Brain microvascular endothelial cell (primary cell): ENCODE measurements around the gene ACRBP.

Source experiments
- DNase-seq: peaks from one replicate; pipeline ENCODE4 v3.0.0-alpha.2; 2020
- H3K27ac ChIP-seq: fragments of 250-450 bp; sonication (Bioruptor Pico); 2 replicates; pipeline ENCODE4 v1.5.1; 2020; ENCODE audit warnings: mild to moderate bottlenecking, moderate library complexity
- H3K27me3 ChIP-seq: fragments of 250-450 bp; sonication (Bioruptor Pico); replicated peaks from 2 replicates; pipeline ENCODE4 v1.5.1; 2020; ENCODE audit warnings: mild to moderate bottlenecking
- H3K36me3 ChIP-seq: fragments of 250-450 bp; sonication (Bioruptor Pico); replicated peaks from 2 replicates; pipeline ENCODE4 v1.5.1; 2020; ENCODE audit warnings: mild to moderate bottlenecking
- H3K4me3 ChIP-seq: 2 replicates; pipeline ENCODE4 v1.5.1; 2011; ENCODE audit warnings: low read depth, mild to moderate bottlenecking, control low read depth, low read length, moderate library complexity
- in situ Hi-C: cut with HindIII; loops from 2 replicates; pipeline ENCODE4 v1.10.0; 2017; ENCODE audit warnings: low sequenced_read_pairs, low pct_ligation_motif_present
- TF ChIP-seq, protein P1 (sequence below): IDR thresholded peaks from 2 replicates; pipeline ENCODE4 v1.5.1; 2011; ENCODE audit warnings: low read depth, mild to moderate bottlenecking, moderate library complexity, low read length, control low read depth, inconsistent platforms; ENCODE audit errors: missing control alignments

The ACRBP gene

GRCh38 chr12:6613776-6614512 lies 33.3 kb downstream of the ACRBP start:
- Histone ChIP-seq H3K36me3 (no peaks in the 10 kb centered on the region), H3K4me3 (no peak overlapping the region), H3K27me3 (no peaks in the 10 kb centered on the region), H3K27ac (peak overlapping the region; percentile 52)
- in situ Hi-C loops: no loop called here
- peak; percentile 92 for DNase-seq
- TF ChIP-seq, protein P1, sequence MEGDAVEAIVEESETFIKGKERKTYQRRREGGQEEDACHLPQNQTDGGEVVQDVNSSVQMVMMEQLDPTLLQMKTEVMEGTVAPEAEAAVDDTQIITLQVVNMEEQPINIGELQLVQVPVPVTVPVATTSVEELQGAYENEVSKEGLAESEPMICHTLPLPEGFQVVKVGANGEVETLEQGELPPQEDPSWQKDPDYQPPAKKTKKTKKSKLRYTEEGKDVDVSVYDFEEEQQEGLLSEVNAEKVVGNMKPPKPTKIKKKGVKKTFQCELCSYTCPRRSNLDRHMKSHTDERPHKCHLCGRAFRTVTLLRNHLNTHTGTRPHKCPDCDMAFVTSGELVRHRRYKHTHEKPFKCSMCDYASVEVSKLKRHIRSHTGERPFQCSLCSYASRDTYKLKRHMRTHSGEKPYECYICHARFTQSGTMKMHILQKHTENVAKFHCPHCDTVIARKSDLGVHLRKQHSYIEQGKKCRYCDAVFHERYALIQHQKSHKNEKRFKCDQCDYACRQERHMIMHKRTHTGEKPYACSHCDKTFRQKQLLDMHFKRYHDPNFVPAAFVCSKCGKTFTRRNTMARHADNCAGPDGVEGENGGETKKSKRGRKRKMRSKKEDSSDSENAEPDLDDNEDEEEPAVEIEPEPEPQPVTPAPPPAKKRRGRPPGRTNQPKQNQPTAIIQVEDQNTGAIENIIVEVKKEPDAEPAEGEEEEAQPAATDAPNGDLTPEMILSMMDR: peak; percentile 36

DNA sequence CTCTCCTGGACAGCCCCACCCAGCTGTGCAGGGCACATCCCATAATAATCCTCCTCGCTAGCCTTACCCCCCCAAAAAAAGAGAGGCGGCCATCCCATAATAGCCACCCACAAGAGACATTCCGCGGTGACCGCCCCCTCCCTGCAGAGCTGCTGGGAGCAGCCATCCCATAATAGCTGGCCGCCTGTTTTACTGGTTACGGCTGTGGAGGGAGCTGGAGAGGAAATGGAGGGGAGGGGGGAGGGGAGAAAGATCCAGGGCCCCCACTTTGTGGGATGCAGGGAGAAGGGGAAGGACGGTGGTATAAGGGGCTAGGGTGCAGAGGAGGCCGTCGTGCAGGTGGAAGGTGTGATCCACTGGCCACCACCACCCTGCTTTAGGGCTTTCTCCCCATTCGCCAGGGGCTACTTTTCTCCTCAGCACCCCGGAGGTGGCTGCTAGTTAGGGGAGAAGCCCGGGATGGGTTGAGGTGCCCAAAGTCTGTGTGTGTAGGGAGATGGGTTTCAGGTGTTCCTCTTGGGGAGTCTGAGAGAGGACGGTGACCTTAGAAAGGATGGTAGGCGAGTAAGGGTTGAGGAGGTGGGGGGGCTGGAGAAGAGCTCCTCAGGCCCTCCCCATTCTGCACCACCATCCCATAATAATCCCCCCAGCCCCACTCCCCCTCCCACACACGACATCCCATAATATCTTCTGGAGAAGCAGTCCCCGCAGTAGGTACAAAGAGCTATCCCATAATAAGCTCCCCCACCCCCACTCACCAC lies 34.0 kb downstream of the ACRBP start:
- DNase-seq: peak; percentile 65
- Histone ChIP-seq H3K27me3 (no peaks in the 10 kb centered on the region), H3K4me3 (peak overlapping the region; percentile 24), H3K27ac (no peak overlapping the region), H3K36me3 (no peaks in the 10 kb centered on the region)
- TF ChIP-seq, protein P1: no peak
- in situ Hi-C loops: no loop called here

DNA sequence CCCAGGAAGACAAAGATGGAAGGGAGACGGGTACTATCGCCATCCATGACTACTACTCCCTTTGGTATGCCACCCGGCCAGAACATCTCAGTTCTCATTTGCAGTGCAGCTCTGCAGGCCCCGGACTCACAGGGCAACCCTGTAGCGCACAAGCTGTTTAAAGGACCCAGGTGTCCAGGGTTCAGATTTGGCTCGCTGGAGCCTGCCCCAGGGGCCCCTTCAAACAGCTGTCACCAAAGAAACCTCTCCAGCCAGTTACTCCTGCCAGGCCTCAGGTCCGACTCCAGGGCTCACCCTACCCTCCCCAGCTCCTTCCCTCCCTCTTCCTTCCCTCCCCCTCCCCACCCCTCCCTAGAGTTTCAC lies 34.6 kb downstream of the ACRBP start:
- in situ Hi-C loops: no loop called here
- no peak overlapping the region for H3K27ac ChIP-seq
- no peaks in the 10 kb centered on the region for H3K27me3 ChIP-seq
- TF ChIP-seq, protein P1: no peak
- no peak for DNase-seq
- no peaks in the 10 kb centered on the region for H3K36me3 ChIP-seq
- H3K4me3 ChIP-seq: no peak overlapping the region

- in situ Hi-C loops: no loop called here
Measured at GRCh38 chr12:6612247-6612646, 35.0 kb downstream of the ACRBP start.

GRCh38 chr12:6608592-6609281 lies 38.5 kb downstream of the ACRBP start:
- Histone ChIP-seq H3K27ac (no peak overlapping the region), H3K27me3 (no peaks in the 10 kb centered on the region), H3K4me3 (no peak overlapping the region), H3K36me3 (peaks cover 4% of the 10 kb centered on the region)
- in situ Hi-C loops: no loop called here
- TF ChIP-seq, protein P1: no peak
- no peak for DNase-seq

More at GRCh38 chr12:6612247-6612646, 35.0 kb downstream of the ACRBP start:
- TF ChIP-seq, protein P1: no peak
- H3K27me3 ChIP-seq: no peaks in the 10 kb centered on the region
- no peaks in the 10 kb centered on the region for H3K36me3 ChIP-seq
- no peak overlapping the region for H3K27ac ChIP-seq
- DNase-seq: no peak
- H3K4me3 ChIP-seq: no peak overlapping the region
